ENCODE data around the gene DLK2. TPM values are rescaled to one million over a fixed set of nuclear protein-coding genes. Genes with fewer than 3 reads are reported as not detected.
A peak's percentile ranks its signal among the peaks of the same experiment; 100 is the strongest.
"Not testable (repeated sequence)": the region's sequence is repeated elsewhere in the genome, so short reads cannot be mapped to it uniquely, and the experiment has no call there.

DLK2 gene
- total RNA-seq, 1 donor from 2014 or later, result 1.2 TPM

GRCh38 chr6:43427406-43428111, 27.8 kb downstream of the DLK2 start, which contains the start of gene ABCC10:
Gene ABCC10 (plus strand): TSS chr6:43427541. CDS start chr6:43427979, 438 bp downstream.
- DNase-seq (ENCODE audit: low read depth in 2 of 2), result peak; percentile 94 to 95

- no peak for DNase-seq (ENCODE audit: low read depth in 2 of 2)
Measured at GRCh38 chr6:43426928-43427405, 28.4 kb downstream of the DLK2 start.

GRCh38 chr6:43425083-43425482, 30.3 kb downstream of the DLK2 start:
- DNase-seq (ENCODE audit: low read depth in 2 of 2), result not testable (repeated sequence)

GRCh38 chr6:43421831-43422230, 33.5 kb downstream of the DLK2 start:
- no peak for DNase-seq (ENCODE audit: low read depth in 2 of 2)

- no peak for DNase-seq (ENCODE audit: low read depth in 2 of 2)
Measured at GRCh38 chr6:43420012-43420709, 35.2 kb downstream of the DLK2 start.

GRCh38 chr6:43416935-43417334, 38.4 kb downstream of the DLK2 start:
- DNase-seq (ENCODE audit: low read depth in 2 of 2), result no peak

GRCh38 chr6:43415275-43415674, 40.1 kb downstream of the DLK2 start:
- DNase-seq (ENCODE audit: low read depth in 2 of 2), result not testable (repeated sequence)

GRCh38 chr6:43413002-43413401, 42.3 kb downstream of the DLK2 start:
- no peak for DNase-seq (ENCODE audit: low read depth in 2 of 2)

- DNase-seq (ENCODE audit: low read depth in 2 of 2), result no peak
Measured at GRCh38 chr6:43412541-43412940, 42.8 kb downstream of the DLK2 start.

GRCh38 chr6:43410776-43411175, 44.6 kb downstream of the DLK2 start:
- not testable (repeated sequence) for DNase-seq (ENCODE audit: low read depth in 2 of 2)

GRCh38 chr6:43408259-43408658, 47.1 kb downstream of the DLK2 start:
- no peak for DNase-seq (ENCODE audit: low read depth in 2 of 2)

GRCh38 chr6:43407296-43407695, 48.1 kb downstream of the DLK2 start:
- DNase-seq (ENCODE audit: low read depth in 2 of 2), result no peak

GRCh38 chr6:43405354-43405753, 50.0 kb downstream of the DLK2 start:
- DNase-seq (ENCODE audit: low read depth in 2 of 2), result peak in 1 of 2 donors; percentile 71

GRCh38 chr6:43402820-43403219, 52.5 kb downstream of the DLK2 start:
- DNase-seq (ENCODE audit: low read depth in 2 of 2), result no peak

- DNase-seq (ENCODE audit: low read depth in 2 of 2), result no peak
Measured at GRCh38 chr6:43401730-43402129, 53.6 kb downstream of the DLK2 start.

Other genes starting within 250 kb of the DLK2 start
- 26.8 and 50.3 TPM in 2 replicates for gene DNPH1, start 226.1 kb downstream of the DLK2 start, total RNA-seq
- under 0.01 TPM in 1 of 2 replicates, not detected in the other for gene TTBK1, start 212.1 kb downstream of the DLK2 start, total RNA-seq
- gene SLC22A7, start 157.3 kb downstream of the DLK2 start, total RNA-seq, result not detected in 2 replicates
- gene CRIP3, start 146.7 kb downstream of the DLK2 start, total RNA-seq, result not detected in 2 replicates
- gene ZNF318, start 85.9 kb downstream of the DLK2 start, total RNA-seq, result 3.9 and 5.6 TPM in 2 replicates
- 10.2 and 17.1 TPM in 2 replicates for gene ABCC10, start 28.0 kb downstream of the DLK2 start, total RNA-seq
- gene TJAP1, start 22.0 kb upstream of the DLK2 start, total RNA-seq, result 4.6 and 6.5 TPM in 2 replicates
- gene LRRC73, start 54.8 kb upstream of the DLK2 start, total RNA-seq, result under 0.01 TPM in 2 replicates
- gene YIPF3, start 61.4 kb upstream of the DLK2 start, total RNA-seq, result 94.1 and 137 TPM in 2 replicates
- gene POLR1C, start 61.5 kb upstream of the DLK2 start, total RNA-seq, result 23.8 and 27.0 TPM in 2 replicates
- 16.6 and 23.4 TPM in 2 replicates for gene XPO5, start 120.5 kb upstream of the DLK2 start, total RNA-seq
- 8.1 and 12.6 TPM in 2 replicates for gene POLH, start 120.6 kb upstream of the DLK2 start, total RNA-seq
- gene GTPBP2, start 173.7 kb upstream of the DLK2 start, total RNA-seq, result 25.7 and 32.3 TPM in 2 replicates
- 18.1 and 20.8 TPM in 2 replicates for gene MAD2L1BP, start 180.3 kb upstream of the DLK2 start, total RNA-seq
- gene RSPH9, start 189.5 kb upstream of the DLK2 start, total RNA-seq, result 0.20 and 0.22 TPM in 2 replicates
- 38.1 and 40.8 TPM in 2 replicates for gene MRPS18A, start 232.2 kb upstream of the DLK2 start, total RNA-seq

Measured in lung microvascular endothelial cell (primary cell).